Dermis blood vessel endothelial cell (primary cell): ENCODE measurements around the gene ERCC6. TPM values are rescaled to one million over a fixed set of nuclear protein-coding genes. Genes with fewer than 3 reads are reported as not detected.

ENCODE experiments used
- DNase-seq: peaks from one replicate; pipeline ENCODE4 v3.0.0; 2010
- total RNA-seq: library from RNA; depleted of rRNA; stranded (reverse); fragments of >200 nt; gene quantifications from 2 replicates; pipeline ENCODE4 v1.2.3, GENCODE V29; 2014

The ERCC6 gene
- total RNA-seq = 14.5 and 16.0 TPM in 2 replicates

- peak; percentile 99 for DNase-seq
These were observed at the start of gene ERCC6 for GRCh38 chr10:49538381-49539319. TSS of gene ERCC6 (minus strand) at chr10:49539121.

- no peak for DNase-seq
These were observed 49.1 kb upstream of the ERCC6 start for GRCh38 chr10:49587981-49588380.

- no peak for DNase-seq
These were observed 46.5 kb upstream of the ERCC6 start for GRCh38 chr10:49585387-49585786.

- DNase-seq = no peak
These were observed 40.7 kb upstream of the ERCC6 start for GRCh38 chr10:49579621-49580020.

- DNase-seq = no peak
These were observed 39.5 kb upstream of the ERCC6 start for GRCh38 chr10:49578392-49578791.

GRCh38 chr10:49577182-49577925 lies 38.4 kb upstream of the ERCC6 start:
- DNase-seq = no peak

- no peak for DNase-seq
These were observed 36.7 kb upstream of the ERCC6 start for GRCh38 chr10:49575489-49576072.

- no peak for DNase-seq
These were observed 33.7 kb upstream of the ERCC6 start for GRCh38 chr10:49572594-49573114.

GRCh38 chr10:49571388-49571787 lies 32.5 kb upstream of the ERCC6 start:
- no peak for DNase-seq

GRCh38 chr10:49569031-49569631 lies 30.2 kb upstream of the ERCC6 start:
- DNase-seq = no peak

GRCh38 chr10:49568235-49568634 lies 29.3 kb upstream of the ERCC6 start:
- DNase-seq = no peak

- DNase-seq = no peak
These were observed 28.9 kb upstream of the ERCC6 start for GRCh38 chr10:49567810-49568209.

GRCh38 chr10:49564461-49565009 lies 25.6 kb upstream of the ERCC6 start:
- DNase-seq = no peak

GRCh38 chr10:49562893-49563292 lies 24.0 kb upstream of the ERCC6 start:
- no peak for DNase-seq

GRCh38 chr10:49560526-49560925 lies 21.6 kb upstream of the ERCC6 start:
- DNase-seq = no peak

- no peak for DNase-seq
These were observed 20.6 kb upstream of the ERCC6 start for GRCh38 chr10:49559476-49559875.

GRCh38 chr10:49558190-49558589 lies 19.3 kb upstream of the ERCC6 start:
- no peak for DNase-seq

- no peak for DNase-seq
These were observed 18.8 kb upstream of the ERCC6 start for GRCh38 chr10:49557681-49558080.

- no peak for DNase-seq
These were observed 17.8 kb upstream of the ERCC6 start for GRCh38 chr10:49556723-49557122.

GRCh38 chr10:49552277-49552676 lies 13.4 kb upstream of the ERCC6 start:
- DNase-seq = peak; percentile 79

- peak; percentile 81 for DNase-seq
These were observed 11.6 kb upstream of the ERCC6 start for GRCh38 chr10:49550563-49550962.

GRCh38 chr10:49549640-49550346 lies 10.9 kb upstream of the ERCC6 start:
- DNase-seq = no peak
